ENCODE results near the gene SPTLC3. TPM values are rescaled to one million over a fixed set of nuclear protein-coding genes. Genes with fewer than 3 reads are reported as not detected.

Gene SPTLC3
- total and polyA plus RNA-seq, 2 of the 13 experiments (the other 11 are each of a cell fraction or from before 2014, with no cell fraction given) = 20.5 to 95.6 TPM

GRCh38 chr20:13058666-13059389 is 50.1 kb downstream of the SPTLC3 start (continued):
- TF ChIP-seq, protein P1, sequence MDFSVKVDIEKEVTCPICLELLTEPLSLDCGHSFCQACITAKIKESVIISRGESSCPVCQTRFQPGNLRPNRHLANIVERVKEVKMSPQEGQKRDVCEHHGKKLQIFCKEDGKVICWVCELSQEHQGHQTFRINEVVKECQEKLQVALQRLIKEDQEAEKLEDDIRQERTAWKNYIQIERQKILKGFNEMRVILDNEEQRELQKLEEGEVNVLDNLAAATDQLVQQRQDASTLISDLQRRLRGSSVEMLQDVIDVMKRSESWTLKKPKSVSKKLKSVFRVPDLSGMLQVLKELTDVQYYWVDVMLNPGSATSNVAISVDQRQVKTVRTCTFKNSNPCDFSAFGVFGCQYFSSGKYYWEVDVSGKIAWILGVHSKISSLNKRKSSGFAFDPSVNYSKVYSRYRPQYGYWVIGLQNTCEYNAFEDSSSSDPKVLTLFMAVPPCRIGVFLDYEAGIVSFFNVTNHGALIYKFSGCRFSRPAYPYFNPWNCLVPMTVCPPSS (IDR thresholded peaks at IDR 0.05) = no peak
- TF ChIP-seq PATZ1 (CRISPR knock-in tag; IDR thresholded peaks at IDR 0.05) (peak; percentile 58; the same call in 1 of the 2 replicates), ZNF446 (CRISPR knock-in tag; IDR thresholded peaks at IDR 0.05) (no peak), ATF2 (CRISPR knock-in tag; IDR thresholded peaks at IDR 0.05) (peak; percentile 65), POLR2AphosphoS2 (IDR thresholded peaks at IDR 0.05; ENCODE audit: low read depth, low read length) (no peak), ZFP91 (CRISPR knock-in tag; IDR thresholded peaks at IDR 0.05; ENCODE audit: borderline replicate concordance) (0 out of 2 replicates have a peak, but pooled peaks have one; percentile 24), KLF15 (CRISPR knock-in tag; IDR thresholded peaks at IDR 0.05; ENCODE audit: borderline replicate concordance) (no peak), ZNF382 (CRISPR knock-in tag; IDR thresholded peaks at IDR 0.05; ENCODE audit: borderline replicate concordance) (no peak), LBX2 (CRISPR knock-in tag; IDR thresholded peaks at IDR 0.05; ENCODE audit: borderline replicate concordance) (0 out of 2 replicates have a peak, but pooled peaks have one; percentile 36), NFIC (IDR thresholded peaks at IDR 0.05; ENCODE audit: low read length) (peak; percentile 87; the same call in 1 of the 2 replicates)
- TF ChIP-seq, protein P2, sequence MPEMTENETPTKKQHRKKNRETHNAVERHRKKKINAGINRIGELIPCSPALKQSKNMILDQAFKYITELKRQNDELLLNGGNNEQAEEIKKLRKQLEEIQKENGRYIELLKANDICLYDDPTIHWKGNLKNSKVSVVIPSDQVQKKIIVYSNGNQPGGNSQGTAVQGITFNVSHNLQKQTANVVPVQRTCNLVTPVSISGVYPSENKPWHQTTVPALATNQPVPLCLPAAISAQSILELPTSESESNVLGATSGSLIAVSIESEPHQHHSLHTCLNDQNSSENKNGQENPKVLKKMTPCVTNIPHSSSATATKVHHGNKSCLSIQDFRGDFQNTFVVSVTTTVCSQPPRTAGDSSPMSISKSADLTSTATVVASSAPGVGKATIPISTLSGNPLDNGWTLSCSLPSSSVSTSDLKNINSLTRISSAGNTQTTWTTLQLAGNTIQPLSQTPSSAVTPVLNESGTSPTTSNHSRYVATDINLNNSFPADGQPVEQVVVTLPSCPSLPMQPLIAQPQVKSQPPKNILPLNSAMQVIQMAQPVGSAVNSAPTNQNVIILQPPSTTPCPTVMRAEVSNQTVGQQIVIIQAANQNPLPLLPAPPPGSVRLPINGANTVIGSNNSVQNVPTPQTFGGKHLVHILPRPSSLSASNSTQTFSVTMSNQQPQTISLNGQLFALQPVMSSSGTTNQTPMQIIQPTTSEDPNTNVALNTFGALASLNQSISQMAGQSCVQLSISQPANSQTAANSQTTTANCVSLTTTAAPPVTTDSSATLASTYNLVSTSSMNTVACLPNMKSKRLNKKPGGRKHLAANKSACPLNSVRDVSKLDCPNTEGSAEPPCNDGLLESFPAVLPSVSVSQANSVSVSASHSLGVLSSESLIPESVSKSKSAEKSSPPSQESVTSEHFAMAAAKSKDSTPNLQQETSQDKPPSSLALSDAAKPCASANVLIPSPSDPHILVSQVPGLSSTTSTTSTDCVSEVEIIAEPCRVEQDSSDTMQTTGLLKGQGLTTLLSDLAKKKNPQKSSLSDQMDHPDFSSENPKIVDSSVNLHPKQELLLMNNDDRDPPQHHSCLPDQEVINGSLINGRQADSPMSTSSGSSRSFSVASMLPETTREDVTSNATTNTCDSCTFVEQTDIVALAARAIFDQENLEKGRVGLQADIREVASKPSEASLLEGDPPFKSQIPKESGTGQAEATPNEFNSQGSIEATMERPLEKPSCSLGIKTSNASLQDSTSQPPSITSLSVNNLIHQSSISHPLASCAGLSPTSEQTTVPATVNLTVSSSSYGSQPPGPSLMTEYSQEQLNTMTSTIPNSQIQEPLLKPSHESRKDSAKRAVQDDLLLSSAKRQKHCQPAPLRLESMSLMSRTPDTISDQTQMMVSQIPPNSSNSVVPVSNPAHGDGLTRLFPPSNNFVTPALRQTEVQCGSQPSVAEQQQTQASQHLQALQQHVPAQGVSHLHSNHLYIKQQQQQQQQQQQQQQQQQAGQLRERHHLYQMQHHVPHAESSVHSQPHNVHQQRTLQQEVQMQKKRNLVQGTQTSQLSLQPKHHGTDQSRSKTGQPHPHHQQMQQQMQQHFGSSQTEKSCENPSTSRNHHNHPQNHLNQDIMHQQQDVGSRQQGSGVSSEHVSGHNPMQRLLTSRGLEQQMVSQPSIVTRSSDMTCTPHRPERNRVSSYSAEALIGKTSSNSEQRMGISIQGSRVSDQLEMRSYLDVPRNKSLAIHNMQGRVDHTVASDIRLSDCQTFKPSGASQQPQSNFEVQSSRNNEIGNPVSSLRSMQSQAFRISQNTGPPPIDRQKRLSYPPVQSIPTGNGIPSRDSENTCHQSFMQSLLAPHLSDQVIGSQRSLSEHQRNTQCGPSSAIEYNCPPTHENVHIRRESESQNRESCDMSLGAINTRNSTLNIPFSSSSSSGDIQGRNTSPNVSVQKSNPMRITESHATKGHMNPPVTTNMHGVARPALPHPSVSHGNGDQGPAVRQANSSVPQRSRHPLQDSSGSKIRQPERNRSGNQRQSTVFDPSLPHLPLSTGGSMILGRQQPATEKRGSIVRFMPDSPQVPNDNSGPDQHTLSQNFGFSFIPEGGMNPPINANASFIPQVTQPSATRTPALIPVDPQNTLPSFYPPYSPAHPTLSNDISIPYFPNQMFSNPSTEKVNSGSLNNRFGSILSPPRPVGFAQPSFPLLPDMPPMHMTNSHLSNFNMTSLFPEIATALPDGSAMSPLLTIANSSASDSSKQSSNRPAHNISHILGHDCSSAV (CRISPR knock-in tag; IDR thresholded peaks at IDR 0.05; ENCODE audit: borderline replicate concordance) = no peak
